ENCODE results near the gene GDPD3.

GDPD3 gene, protein sequence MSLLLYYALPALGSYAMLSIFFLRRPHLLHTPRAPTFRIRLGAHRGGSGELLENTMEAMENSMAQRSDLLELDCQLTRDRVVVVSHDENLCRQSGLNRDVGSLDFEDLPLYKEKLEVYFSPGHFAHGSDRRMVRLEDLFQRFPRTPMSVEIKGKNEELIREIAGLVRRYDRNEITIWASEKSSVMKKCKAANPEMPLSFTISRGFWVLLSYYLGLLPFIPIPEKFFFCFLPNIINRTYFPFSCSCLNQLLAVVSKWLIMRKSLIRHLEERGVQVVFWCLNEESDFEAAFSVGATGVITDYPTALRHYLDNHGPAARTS

DNA sequence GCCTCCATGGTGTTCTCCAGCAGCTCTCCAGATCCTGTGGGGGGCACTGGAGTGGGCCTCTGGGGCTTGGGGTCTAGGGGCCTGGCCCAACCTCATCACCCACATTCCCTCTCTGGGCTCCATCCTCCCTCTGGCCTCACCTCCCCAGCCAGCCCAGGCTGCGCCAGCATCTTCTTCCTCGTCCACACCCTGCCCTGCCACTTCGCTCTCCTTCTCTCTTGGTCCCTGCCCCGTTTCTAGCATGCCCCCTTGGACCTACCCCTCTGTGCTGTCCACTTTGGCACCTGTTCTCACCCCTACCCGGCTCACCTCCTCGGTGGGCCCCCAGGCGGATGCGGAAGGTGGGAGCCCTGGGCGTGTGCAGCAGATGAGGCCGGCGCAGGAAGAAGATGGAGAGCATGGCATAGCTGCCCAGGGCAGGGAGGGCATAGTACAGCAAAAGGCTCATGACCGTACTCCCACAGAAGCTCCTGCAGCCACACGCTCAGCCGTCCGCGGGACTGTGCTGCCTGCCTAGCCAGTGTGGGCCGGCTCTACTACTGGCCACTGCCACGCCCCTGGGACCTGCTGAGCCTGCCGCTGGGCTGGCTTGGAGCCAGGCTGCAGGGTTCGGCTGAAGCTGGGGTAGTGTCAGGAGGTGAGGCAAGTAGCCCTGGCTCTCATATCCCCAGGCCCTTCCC lies at the start of gene GDPD3:
Gene GDPD3, minus strand, starts transcription at position 507 of the 680 bp plus-strand sequence. Its CDS starts 59 bp downstream, at position 448.
- H3K4me3 ChIP-seq, result no peak within 1 kb of the TSS
- H4K20me1 ChIP-seq, result no peaks in the 10 kb centered on the region; a peak in 1 of 22 replicates
- peaks cover 0 to 14% (median 3%) of the 10 kb centered on the region in 10 experiments; a peak in 9 of 20 replicates for H3K4me1 ChIP-seq
- H3K4me2 ChIP-seq, result peak within 1 kb of the TSS in 1 of 11 experiments; percentile 26; a peak in 1 of 22 replicates
- peak within 1 kb of the TSS in 3 of 11 experiments; percentile 14 to 17 (median 15); a peak in 2 of 22 replicates for H3K27ac ChIP-seq
- TF ChIP-seq Cebpa-rat (IDR thresholded peaks at IDR 0.05), result no peak
- H3K9me3 ChIP-seq (replicated peaks in 1 of 11), result no peaks in the 10 kb centered on the region
- H3K36me3 ChIP-seq, result peaks cover 12 to 99% (median 62%) of the 10 kb centered on the region in 11 experiments; a peak in 21 of 22 replicates
- H3K9ac ChIP-seq, result peak within 1 kb of the TSS in 2 of 11 experiments; percentile 13 to 15; a peak in 2 of 22 replicates
- H3K27me3 ChIP-seq, result no peaks in the 10 kb centered on the region

DNA sequence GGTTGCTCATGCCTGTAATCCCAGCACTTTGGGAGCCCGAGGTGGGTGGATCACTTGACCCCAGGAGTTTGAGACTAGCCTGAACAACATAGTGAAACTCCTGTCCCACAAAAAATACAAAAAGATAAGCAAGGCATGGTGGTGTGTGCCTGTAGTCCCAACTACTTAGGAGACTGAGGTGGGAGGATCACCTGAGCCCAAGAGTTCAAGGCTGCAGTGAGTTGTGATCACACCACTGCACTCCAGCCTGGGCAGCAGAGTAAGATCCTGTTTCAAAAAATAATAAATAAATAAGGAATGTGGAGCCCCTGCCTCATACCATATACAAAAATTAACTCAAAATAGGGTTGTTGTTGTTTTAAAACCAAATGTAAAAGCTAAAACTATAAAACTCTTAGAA lies 43.9 kb upstream of the GDPD3 start:
- Histone ChIP-seq H3K27ac (no peak overlapping the region), H3K4me2 (no peak overlapping the region), H3K36me3 (no peaks in the 10 kb centered on the region), H4K20me1 (no peaks in the 10 kb centered on the region), H3K9me3 (replicated peaks in 1 of 11) (no peaks in the 10 kb centered on the region; a peak in 1 of 22 replicates), H3K4me3 (no peak overlapping the region), H3K27me3 (no peaks in the 10 kb centered on the region), H3K9ac (no peak overlapping the region), H3K4me1 (0 out of 20 replicates have a peak, but pooled peaks cover 0 to 4% (median 0%) of the 10 kb centered on the region in 10 experiments)
- TF ChIP-seq Cebpa-rat (IDR thresholded peaks at IDR 0.05), result no peak

DNA sequence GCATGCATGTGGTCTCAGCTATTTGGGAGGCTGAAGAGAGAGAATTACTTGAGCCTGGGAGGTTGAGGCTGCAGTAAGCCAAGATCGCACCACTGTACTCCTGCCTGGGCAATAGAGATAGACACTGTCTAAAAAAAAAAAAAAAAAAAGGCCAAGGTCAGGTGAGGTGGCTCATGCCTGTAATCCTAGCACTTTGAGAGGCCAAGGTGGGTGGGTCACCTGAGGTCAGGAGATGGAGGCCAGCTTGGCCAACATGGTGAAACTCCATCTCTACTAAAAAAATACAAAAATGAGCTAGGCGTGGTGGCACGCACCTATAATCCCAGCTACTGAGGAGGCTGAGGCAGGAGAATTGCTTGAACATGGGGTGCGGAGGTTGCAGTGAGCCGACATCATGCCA lies 41.9 kb upstream of the GDPD3 start:
- H3K9me3 ChIP-seq (replicated peaks in 1 of 11), result peaks cover 0 to 13% (median 5%) of the 10 kb centered on the region in 11 experiments; a peak in 17 of 22 replicates
- H3K4me3 ChIP-seq, result no peak overlapping the region
- no peaks in the 10 kb centered on the region for H3K27me3 ChIP-seq
- H4K20me1 ChIP-seq, result no peaks in the 10 kb centered on the region
- no peak overlapping the region for H3K4me2 ChIP-seq
- peaks cover 0 to 7% (median 0%) of the 10 kb centered on the region in 10 experiments; a peak in 3 of 20 replicates for H3K4me1 ChIP-seq
- H3K27ac ChIP-seq, result no peak overlapping the region
- H3K9ac ChIP-seq, result no peak overlapping the region
- TF ChIP-seq Cebpa-rat (IDR thresholded peaks at IDR 0.05), result no peak
- H3K36me3 ChIP-seq, result no peaks in the 10 kb centered on the region

DNA sequence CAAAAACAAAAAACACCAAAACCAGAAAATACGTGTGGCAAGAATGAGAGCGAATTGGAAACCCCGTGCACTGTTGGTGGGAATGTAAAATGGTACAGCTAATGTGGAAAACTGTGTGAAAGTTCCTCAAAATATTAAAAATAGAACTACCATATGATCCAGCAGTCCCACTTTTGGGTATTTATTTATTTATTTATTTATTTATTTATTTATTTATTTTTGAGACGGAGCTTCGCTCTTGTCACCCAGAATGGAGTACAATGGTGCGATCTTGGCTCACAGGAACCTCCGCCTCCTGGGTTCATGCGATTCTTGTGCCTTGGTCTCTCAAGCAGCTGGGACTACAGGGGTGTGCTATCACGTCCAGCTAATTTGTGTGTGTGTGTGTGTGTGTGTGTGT lies 39.2 kb upstream of the GDPD3 start:
- Histone ChIP-seq H3K9me3 (replicated peaks in 1 of 11) (peaks cover 17 to 35% (median 27%) of the 10 kb centered on the region in 11 experiments), H3K9ac (no peak overlapping the region), H3K4me2 (no peak overlapping the region), H3K27ac (no peak overlapping the region), H4K20me1 (no peaks in the 10 kb centered on the region), H3K27me3 (no peaks in the 10 kb centered on the region), H3K36me3 (no peaks in the 10 kb centered on the region), H3K4me3 (no peak overlapping the region), H3K4me1 (peaks cover 0 to 9% (median 0%) of the 10 kb centered on the region in 10 experiments; a peak in 5 of 20 replicates)
- TF ChIP-seq Cebpa-rat (IDR thresholded peaks at IDR 0.05), result no peak

DNA sequence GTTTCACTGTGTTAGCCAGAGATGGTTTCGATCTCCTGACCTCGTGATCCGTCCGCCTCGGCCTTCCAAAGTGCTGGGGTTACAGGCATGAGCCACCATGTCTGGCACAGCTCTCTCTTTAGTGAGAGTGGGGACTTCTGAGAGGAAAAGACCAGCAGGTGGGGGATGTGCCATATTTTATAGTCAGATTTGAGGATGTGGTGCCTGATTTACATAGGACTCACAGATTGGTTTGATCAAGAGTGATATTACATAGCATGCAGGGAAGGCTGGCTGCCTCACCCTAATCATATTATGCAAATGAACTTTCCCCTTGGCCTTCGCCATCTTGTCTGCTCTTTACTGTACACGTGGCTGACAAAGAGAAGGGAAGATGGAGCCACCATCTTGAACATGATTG lies 37.8 kb upstream of the GDPD3 start:
- no peaks in the 10 kb centered on the region for H4K20me1 ChIP-seq
- H3K4me2 ChIP-seq, result no peak overlapping the region
- no peak overlapping the region for H3K27ac ChIP-seq
- H3K36me3 ChIP-seq, result no peaks in the 10 kb centered on the region
- TF ChIP-seq Cebpa-rat (IDR thresholded peaks at IDR 0.05), result no peak
- H3K4me3 ChIP-seq, result no peak overlapping the region
- H3K9me3 ChIP-seq (replicated peaks in 1 of 11), result peaks cover 17 to 35% (median 27%) of the 10 kb centered on the region in 11 experiments
- no peaks in the 10 kb centered on the region for H3K27me3 ChIP-seq
- no peak overlapping the region for H3K9ac ChIP-seq
- peaks cover 0 to 9% (median 0%) of the 10 kb centered on the region in 10 experiments; a peak in 5 of 20 replicates for H3K4me1 ChIP-seq

DNA sequence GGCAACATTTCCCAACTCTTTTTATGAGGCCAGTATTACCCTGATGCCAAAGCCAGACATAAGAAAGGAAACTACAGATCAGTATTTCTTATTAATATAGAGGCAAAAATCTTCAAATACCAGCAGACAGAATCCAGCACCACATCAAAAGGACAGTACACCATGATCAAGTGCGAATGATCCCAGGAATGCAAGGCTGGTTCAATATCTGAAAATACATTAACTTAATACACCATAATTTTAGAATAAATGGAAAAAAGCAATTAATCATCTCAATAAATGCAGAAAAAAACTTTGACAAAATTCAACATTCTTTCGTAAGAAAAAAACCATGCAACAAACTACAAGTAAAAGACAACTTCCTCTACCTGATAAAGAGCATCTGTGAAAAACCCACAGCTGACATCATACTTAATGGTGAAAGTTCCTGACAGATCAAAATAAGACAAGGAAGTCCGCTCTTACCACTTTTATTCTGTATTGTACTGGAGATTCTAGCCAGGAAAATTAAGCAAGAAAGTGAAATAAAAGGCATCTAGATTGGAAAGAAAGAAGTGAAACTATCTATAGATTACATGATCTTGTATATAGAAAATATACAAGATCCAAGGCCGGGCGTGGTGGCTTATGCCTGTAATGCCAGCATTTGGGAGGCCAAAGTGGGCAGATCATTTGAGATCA lies 36.1 kb upstream of the GDPD3 start:
- Histone ChIP-seq H3K27me3 (no peaks in the 10 kb centered on the region), H3K9me3 (replicated peaks in 1 of 11) (peaks cover 17 to 35% (median 27%) of the 10 kb centered on the region in 11 experiments), H3K27ac (peak overlapping the region in 3 of 11 experiments; percentile 12 to 33 (median 18); a peak in 3 of 22 replicates), H3K9ac (no peak overlapping the region), H3K4me1 (peaks cover 0 to 9% (median 0%) of the 10 kb centered on the region in 10 experiments; a peak in 5 of 20 replicates), H3K36me3 (no peaks in the 10 kb centered on the region), H3K4me2 (peak overlapping the region in 2 of 11 experiments; percentile 16 to 28; a peak in 1 of 22 replicates), H4K20me1 (no peaks in the 10 kb centered on the region), H3K4me3 (no peak overlapping the region; a peak in 1 of 20 replicates)
- TF ChIP-seq Cebpa-rat (IDR thresholded peaks at IDR 0.05), result no peak

DNA sequence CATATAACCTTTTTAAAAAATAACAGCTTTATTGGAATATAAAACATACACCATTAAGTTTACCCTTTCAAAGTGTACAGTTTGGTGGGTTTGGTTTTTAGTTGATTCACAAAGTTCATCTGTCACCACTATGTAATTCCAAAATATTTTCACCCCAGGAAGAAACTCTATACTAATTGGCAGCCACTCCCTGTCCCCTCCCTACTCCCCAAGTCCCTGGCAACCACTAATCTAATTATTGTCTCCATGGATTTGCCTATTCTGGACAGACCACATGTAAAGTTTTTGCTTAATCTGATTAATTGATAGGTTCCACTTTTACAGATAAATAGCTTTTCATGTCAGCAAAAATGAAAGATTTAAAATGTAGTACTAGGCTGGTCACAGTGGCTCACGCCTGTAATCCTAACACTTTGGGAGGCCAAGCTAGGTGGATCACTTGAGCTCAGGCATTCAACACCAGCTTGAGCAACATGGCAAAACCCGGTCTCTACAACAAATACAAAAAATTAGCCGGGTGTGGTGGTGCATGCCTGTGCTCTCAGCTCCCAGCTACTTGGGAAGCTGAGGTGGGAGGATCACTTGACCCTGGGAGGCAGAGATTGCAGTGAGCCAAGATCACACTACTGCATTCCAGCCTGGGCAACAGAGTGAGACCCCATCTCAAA lies 34.6 kb upstream of the GDPD3 start:
- TF ChIP-seq Cebpa-rat (IDR thresholded peaks at IDR 0.05), result no peak
- no peak overlapping the region for H3K4me3 ChIP-seq
- H3K27me3 ChIP-seq, result no peaks in the 10 kb centered on the region
- no peak overlapping the region for H3K4me2 ChIP-seq
- H3K36me3 ChIP-seq, result no peaks in the 10 kb centered on the region
- H3K9me3 ChIP-seq (replicated peaks in 1 of 11), result peaks cover 17 to 35% (median 27%) of the 10 kb centered on the region in 11 experiments
- peaks cover 0 to 13% (median 0%) of the 10 kb centered on the region in 10 experiments; a peak in 5 of 20 replicates for H3K4me1 ChIP-seq
- no peak overlapping the region for H3K9ac ChIP-seq
- no peak overlapping the region for H3K27ac ChIP-seq
- H4K20me1 ChIP-seq, result no peaks in the 10 kb centered on the region

DNA sequence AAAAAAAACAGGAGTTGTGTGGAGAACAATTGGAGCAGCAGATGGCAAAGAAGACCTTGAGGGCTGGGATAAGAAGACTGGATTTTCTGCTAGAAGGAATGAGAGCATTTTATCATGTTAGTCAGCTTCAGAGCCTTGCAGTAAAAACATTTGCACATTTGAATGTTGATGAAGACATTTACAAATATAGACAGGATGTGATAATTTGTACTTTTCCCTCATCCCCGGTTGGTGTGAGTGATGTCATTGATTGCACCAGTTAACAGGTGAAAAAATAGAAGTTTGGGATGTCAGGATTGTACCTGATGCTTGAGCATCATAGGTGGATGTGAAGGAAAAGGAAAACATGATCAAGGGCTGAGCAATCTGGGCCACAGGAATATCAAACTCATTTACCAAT lies 32.3 kb upstream of the GDPD3 start:
- Histone ChIP-seq H3K4me1 (peaks cover 0 to 17% (median 0%) of the 10 kb centered on the region in 10 experiments; a peak in 6 of 20 replicates), H3K9ac (no peak overlapping the region), H3K9me3 (replicated peaks in 1 of 11) (peaks cover 17 to 28% (median 26%) of the 10 kb centered on the region in 11 experiments), H4K20me1 (no peaks in the 10 kb centered on the region), H3K4me3 (no peak overlapping the region), H3K27me3 (no peaks in the 10 kb centered on the region), H3K4me2 (no peak overlapping the region), H3K36me3 (no peaks in the 10 kb centered on the region), H3K27ac (no peak overlapping the region)
- TF ChIP-seq Cebpa-rat (IDR thresholded peaks at IDR 0.05), result no peak
